ENCODE data around the gene CCBE1. TPM values are rescaled to one million over a fixed set of nuclear protein-coding genes. Genes with fewer than 3 reads are reported as not detected.

The CCBE1 gene
- total RNA-seq, 1 donor, result 35.3 TPM

GRCh38 chr18:59606193-59607077 lies 90.8 kb downstream of the CCBE1 start:
- no peak overlapping the region for H3K4me3 ChIP-seq (ENCODE audit: low read depth, low read length)
- DNase-seq (ENCODE audit: low read depth), result no peak
- no peak for TF ChIP-seq CTCF (IDR thresholded peaks at IDR 0.05; ENCODE audit: insufficient read depth, low read length)

GRCh38 chr18:59605633-59606192 lies 91.5 kb downstream of the CCBE1 start:
- H3K4me3 ChIP-seq (ENCODE audit: low read depth, low read length), result no peak overlapping the region
- DNase-seq (ENCODE audit: low read depth), result no peak
- no peak for TF ChIP-seq CTCF (IDR thresholded peaks at IDR 0.05; ENCODE audit: insufficient read depth, low read length)

GRCh38 chr18:59604877-59605276 lies 92.3 kb downstream of the CCBE1 start:
- TF ChIP-seq CTCF (IDR thresholded peaks at IDR 0.05; ENCODE audit: insufficient read depth, low read length), result no peak
- H3K4me3 ChIP-seq (ENCODE audit: low read depth, low read length), result no peak overlapping the region
- DNase-seq (ENCODE audit: low read depth), result no peak

GRCh38 chr18:59597049-59597448 lies 100.2 kb downstream of the CCBE1 start:
- H3K4me3 ChIP-seq (ENCODE audit: low read depth, low read length), result no peak overlapping the region
- no peak for DNase-seq (ENCODE audit: low read depth)
- TF ChIP-seq CTCF (IDR thresholded peaks at IDR 0.05; ENCODE audit: insufficient read depth, low read length), result no peak

GRCh38 chr18:59593291-59593717 lies 103.9 kb downstream of the CCBE1 start:
- no peak overlapping the region for H3K4me3 ChIP-seq (ENCODE audit: low read depth, low read length)
- TF ChIP-seq CTCF (IDR thresholded peaks at IDR 0.05; ENCODE audit: insufficient read depth, low read length), result no peak
- peak; percentile 95 for DNase-seq (ENCODE audit: low read depth)

- no peak overlapping the region for H3K4me3 ChIP-seq (ENCODE audit: low read depth, low read length)
- no peak for DNase-seq (ENCODE audit: low read depth)
- TF ChIP-seq CTCF (IDR thresholded peaks at IDR 0.05; ENCODE audit: insufficient read depth, low read length), result no peak
Measured at GRCh38 chr18:59592624-59593023, 104.6 kb downstream of the CCBE1 start.

All from fibroblast of the aortic adventitia (primary cell).